A549 (cell line): ENCODE measurements around the gene CDC42EP4. TPM values are rescaled to one million over a fixed set of nuclear protein-coding genes. Genes with fewer than 3 reads are reported as not detected.

Source experiments
- ATAC-seq, 2 experiments: fragments of 200-7000 bp in 1 of 2; fragments of >200 bp in 1 of 2; cut with Nextera tagmentation in 1 of 2; cut with Tn5 transposase in 1 of 2; 3 replicates each; pipeline versions ENCODE4 v1.8.0 to v1.9.1; 2018 to 2020; ENCODE audit warnings: mild to moderate bottlenecking in 1 of 2, moderate library complexity in 1 of 2
- CTCF ChIA-PET: fragments of 300-600 bp; sonication (Branson Sonifier 250); formaldehyde crosslinking; extraction: SDS; loops from one replicate; lab custom pipeline; 2021; ENCODE audit warnings: antibody characterized with exemption, inconsistent platforms; lab: Yijun Ruan, JAX
- POLR2A ChIA-PET: fragments of 350-600 bp; formaldehyde crosslinking; extraction: SDS; loops from one replicate; lab custom pipeline; 2021; ENCODE audit warnings: antibody characterized with exemption, inconsistent platforms; lab: Yijun Ruan, JAX
- DNase-seq, 2 experiments: peaks; one replicate each; pipeline versions ENCODE4 v3.0.0 to v3.0.0-alpha.2; 2011 to 2016; ENCODE audit warnings: low read depth in 1 of 2, low spot score in 1 of 2
- FAIRE-seq: peaks from 2 replicates; lab custom pipeline; 2011; peaks lifted over from hg19 to GRCh38; lab: Jason Lieb, UNC
- H3K27ac ChIP-seq, 2 experiments: fragments of >200 bp; sonication (Bioruptor Twin); formaldehyde crosslinking; 3 replicates each; pipeline ENCODE4 v1.5.1; 2016 to 2017
- H3K4me1 ChIP-seq: fragments of >200 bp; sonication (Bioruptor Twin); formaldehyde crosslinking; 3 replicates; pipeline ENCODE4 v1.6.1; 2016
- H3K4me2 ChIP-seq: fragments of >200 bp; sonication (Bioruptor Twin); formaldehyde crosslinking; 3 replicates; pipeline ENCODE4 v1.6.1; 2016
- H3K4me3 ChIP-seq: fragments of >200 bp; sonication (Bioruptor Twin); formaldehyde crosslinking; 3 replicates; pipeline ENCODE4 v1.5.1; 2016
- H3K9me3 ChIP-seq: fragments of >200 bp; sonication (Bioruptor Twin); formaldehyde crosslinking; 3 replicates; pipeline ENCODE4 v1.6.1; 2016
- BCL3 ChIP-seq: fragments of >200 bp; sonication (Bioruptor Twin); formaldehyde crosslinking; IDR thresholded peaks from 3 replicates; pipeline ENCODE4 v1.6.1; 2016
- BHLHE40 ChIP-seq: IDR thresholded peaks from 2 replicates; pipeline ENCODE4 v1.6.1; 2012; ENCODE audit warnings: low read depth, low read length, inconsistent platforms
- E2F6 ChIP-seq: IDR thresholded peaks from 2 replicates; pipeline ENCODE4 v1.6.1; 2012; ENCODE audit warnings: low read depth, borderline replicate concordance
- EHF ChIP-seq: fragments of 250-450 bp; sonication (Bioruptor Pico); IDR thresholded peaks from 2 replicates; pipeline ENCODE4 v1.5.0; 2020; ENCODE audit warnings: mild to moderate bottlenecking
- EHMT2 ChIP-seq: fragments of 200-600 bp; sonication (generic); IDR thresholded peaks from 2 replicates; pipeline ENCODE4 v1.6.1; 2016; ENCODE audit warnings: antibody characterized with exemption, low read depth, mild to moderate bottlenecking, moderate library complexity
- FOSL2 ChIP-seq, 2 experiments: fragments of 450-650 bp in 1 of 2; fragments of >200 bp in 1 of 2; sonication (Bioruptor Twin) in 1 of 2; formaldehyde crosslinking; IDR thresholded peaks; 2 replicates each; pipeline versions ENCODE4 v1.5.0 to v1.6.1; 2016 to 2020; ENCODE audit warnings: mild to moderate bottlenecking in 1 of 2, moderate library complexity in 1 of 2
- HOXB13 ChIP-seq: fragments of 250-450 bp; sonication (Bioruptor Pico); IDR thresholded peaks from 2 replicates; pipeline ENCODE4 v1.5.0; 2020; ENCODE audit warnings: low read depth, mild to moderate bottlenecking, moderate library complexity
- MAFK ChIP-seq: fragments of 450-650 bp; IDR thresholded peaks from 2 replicates; pipeline ENCODE4 v1.6.1; 2014; ENCODE audit not compliant: partially characterized antibody
- MYC ChIP-seq: IDR thresholded peaks from 2 replicates; pipeline ENCODE4 v1.6.1; 2012; ENCODE audit warnings: mild to moderate bottlenecking, inconsistent platforms, low read length, improper control_type of control experiment, borderline replicate concordance
- NPAS2 ChIP-seq: fragments of 250-450 bp; sonication (Bioruptor Pico); IDR thresholded peaks from 2 replicates; pipeline ENCODE4 v1.8.0; 2022; ENCODE audit warnings: mild to moderate bottlenecking, moderate library complexity, borderline replicate concordance
- NR3C1 ChIP-seq: fragments of >200 bp; sonication (Bioruptor Twin); formaldehyde crosslinking; IDR thresholded peaks from 3 replicates; pipeline ENCODE4 v1.6.1; 2017
- RFX5 ChIP-seq: fragments of 450-650 bp; IDR thresholded peaks from 2 replicates; pipeline ENCODE4 v1.7.1; 2014; ENCODE audit warnings: antibody characterized with exemption, mild to moderate bottlenecking, moderate library complexity
- RNF2 ChIP-seq: fragments of 200-600 bp; sonication (generic); IDR thresholded peaks from 2 replicates; pipeline ENCODE4 v1.6.1; 2016; ENCODE audit warnings: low read depth, mild to moderate bottlenecking, antibody characterized with exemption, moderate library complexity, borderline replicate concordance
- SMC3 ChIP-seq: fragments of >200 bp; sonication (Bioruptor Twin); formaldehyde crosslinking; IDR thresholded peaks from 3 replicates; pipeline ENCODE4 v1.6.1; 2018; ENCODE audit warnings: inconsistent platforms
- SREBF2 ChIP-seq: fragments of 450-650 bp; IDR thresholded peaks from 2 replicates; pipeline ENCODE4 v1.6.1; 2014; ENCODE audit warnings: mild to moderate bottlenecking, moderate library complexity
- USF2 ChIP-seq: fragments of 450-650 bp; IDR thresholded peaks from 2 replicates; pipeline ENCODE4 v1.6.1; 2014; ENCODE audit warnings: antibody characterized with exemption
- ZC3H11A ChIP-seq: fragments of 450-650 bp; IDR thresholded peaks from 2 replicates; pipeline ENCODE4 v1.6.1; 2014; ENCODE audit warnings: antibody characterized with exemption, mild to moderate bottlenecking
- ZFP36 ChIP-seq: fragments of 450-650 bp; IDR thresholded peaks from 2 replicates; pipeline ENCODE4 v1.6.1; 2014; ENCODE audit warnings: borderline replicate concordance; ENCODE audit not compliant: partially characterized antibody
- ZNF302 ChIP-seq: fragments of 250-450 bp; sonication (Bioruptor Pico); IDR thresholded peaks from 2 replicates; pipeline ENCODE4 v1.9.0; 2021; ENCODE audit warnings: inconsistent platforms, mild to moderate bottlenecking, moderate library complexity
- WGBS: methylation state at CpG from one replicate; pipeline ENCODE4 v1.1.6; 2017; ENCODE audit errors: missing lambda C conversion rate; 5-methylcytosine and 5-hydroxymethylcytosine counted together
- polyA plus RNA-seq, 4 experiments: library from polyadenylated mRNA; depleted of rRNA in 3 of 4; stranded (reverse); fragments of >200 nt; fragmentation: RNase III in 1 of 4; extraction: RNeasy Plus Mini Kit Qiagen cat#74134 plus additional on column Dnase treatment in 1 of 4; gene quantifications; 2 replicates in 3 of 4; 3 replicates in 1 of 4; pipeline ENCODE4 v1.2.3, GENCODE V29; 2011 to 2017

The CDC42EP4 gene
- polyA plus RNA-seq, 2 of the 4 experiments (the other 2 are of a cell fraction): 33.8 to 65.7 TPM

- Histone ChIP-seq H3K9me3 (no peaks in the 10 kb centered on the region), H3K27ac (peak overlapping the region in 1 of 2 experiments; percentile 46; a peak in 2 of 6 replicates), H3K4me2 (no peak overlapping the region), H3K4me1 (peaks cover 47% of the 10 kb centered on the region), H3K4me3 (no peak overlapping the region)
- no peak for ATAC-seq
- WGBS: 90% methylated on average over 12 of the region's 15 CpGs
- no peak for DNase-seq
- CTCF ChIA-PET: interaction anchor here (1.2 to 9.1 kb wide), 3 partner anchors 25 to 85 kb away, joined by 5 to 72 read pairs (median 9); no protein-coding TSS in a partner anchor
- POLR2A ChIA-PET: no interaction called here
- no peak for FAIRE-seq
- TF ChIP-seq BHLHE40: no peak
- TF ChIP-seq MAFK: no peak
- TF ChIP-seq MYC: no peak
- no peak for TF ChIP-seq ZC3H11A
Observed at GRCh38 chr17:73285603-73285908, 26.2 kb downstream of the CDC42EP4 start.

- H3K27ac ChIP-seq: peak overlapping the region in 1 of 2 experiments; percentile 46; a peak in 2 of 6 replicates
- ChIA-PET POLR2A (interaction anchor here (0.6 kb wide), 1 partner anchor 26 kb away, joined by 3 read pairs; no protein-coding TSS in a partner anchor), CTCF (interaction anchor here (0.6 to 9.1 kb wide), 5 partner anchors 15 to 85 kb away, joined by 3 to 72 read pairs (median 5); no protein-coding TSS in a partner anchor)
- ATAC-seq (no peak), FAIRE-seq (no peak), DNase-seq (no peak)
- H3K4me3 ChIP-seq: no peak overlapping the region
- TF ChIP-seq EHF (CRISPR knock-in tag) (no peak), MYC (no peak), EHMT2 (no peak), NR3C1 (no peak)
- no peaks in the 10 kb centered on the region for H3K9me3 ChIP-seq
- no peak overlapping the region for H3K4me2 ChIP-seq
- 86% methylated on average over 17 of the region's 20 CpGs for WGBS
- H3K4me1 ChIP-seq: peaks cover 42% of the 10 kb centered on the region
Observed at GRCh38 chr17:73284906-73285602, 26.7 kb downstream of the CDC42EP4 start.

- TF ChIP-seq E2F6: no peak
- TF ChIP-seq HOXB13 (CRISPR knock-in tag): no peak
- TF ChIP-seq RFX5: no peak
- no peak for TF ChIP-seq NPAS2
- TF ChIP-seq SMC3: no peak
- no peak for TF ChIP-seq ZNF302 (CRISPR knock-in tag)
- TF ChIP-seq USF2: no peak
- ATAC-seq: no peak
- WGBS: 81% methylated on average over 8 of the region's 8 CpGs
- ChIA-PET CTCF (interaction anchor here (0.6 to 9.1 kb wide), 7 partner anchors 14 to 86 kb away, joined by 3 to 72 read pairs (median 4); no protein-coding TSS in a partner anchor), POLR2A (no interaction called here)
- no peak overlapping the region for H3K4me2 ChIP-seq
- DNase-seq: no peak
- H3K27ac ChIP-seq: no peak overlapping the region
- H3K9me3 ChIP-seq: no peaks in the 10 kb centered on the region
- H3K4me3 ChIP-seq: no peak overlapping the region
- peaks cover 35% of the 10 kb centered on the region for H3K4me1 ChIP-seq
- no peak for FAIRE-seq
Observed at GRCh38 chr17:73284354-73284753, 27.4 kb downstream of the CDC42EP4 start.

GRCh38 chr17:73283841-73284282, 27.9 kb downstream of the CDC42EP4 start:
- 86% methylated on average over 10 of the region's 10 CpGs for WGBS
- peaks cover 32% of the 10 kb centered on the region for H3K4me1 ChIP-seq
- DNase-seq (no peak), FAIRE-seq (no peak), ATAC-seq (no peak)
- ChIA-PET CTCF (interaction anchor here (0.6 to 9.1 kb wide), 8 partner anchors 14 to 85 kb away, joined by 3 to 72 read pairs (median 4); no protein-coding TSS in a partner anchor), POLR2A (no interaction called here)
- H3K9me3 ChIP-seq: no peaks in the 10 kb centered on the region
- H3K27ac ChIP-seq: no peak overlapping the region
- H3K4me2 ChIP-seq: no peak overlapping the region
- no peak for TF ChIP-seq BCL3
- no peak for TF ChIP-seq FOSL2 (IDR thresholded peaks at IDR 0.05)
- no peak for TF ChIP-seq FOSL2 (CRISPR knock-in tag; IDR thresholded peaks at IDR 0.05)
- TF ChIP-seq ZFP36: no peak
- no peak for TF ChIP-seq RNF2
- TF ChIP-seq SREBF2: no peak
- no peak overlapping the region for H3K4me3 ChIP-seq
